Stimulated activated CD4-positive, alpha-beta T cell treated with anti-CD3 and anti-CD28 coated beads, Interleukin-15, amount 100 ng/mL, for 1 hour (primary cell): Measurements from ENCODE around the gene TEKTIP1.

Source experiments
- DNase-seq, 2 donors: peaks; one replicate each; pipeline ENCODE4 v3.0.0-alpha.2; 2020; ENCODE audit warnings: low read depth in 1 of 2, low spot score in 1 of 2

Gene TEKTIP1

GRCh38 chr19:3536429-3537100, 2.4 kb upstream of the TEKTIP1 start:
- no peak for DNase-seq

- no peak for DNase-seq
Measured at GRCh38 chr19:3537101-3537437, 1.9 kb upstream of the TEKTIP1 start.

- no peak for DNase-seq
Measured at GRCh38 chr19:3537438-3538240, 1.3 kb upstream of the TEKTIP1 start.

- no peak for DNase-seq
Measured at GRCh38 chr19:3538258-3538929, 580 bp upstream of the TEKTIP1 start.

GRCh38 chr19:3539756-3540118, 763 bp downstream of the TEKTIP1 start:
- DNase-seq = no peak

GRCh38 chr19:3543150-3544057, 4.4 kb downstream of the TEKTIP1 start:
- no peak for DNase-seq

- DNase-seq = no peak
Measured at GRCh38 chr19:3544058-3544376, 5.0 kb downstream of the TEKTIP1 start.

- peak; percentile 63 to 71 for DNase-seq
Measured at GRCh38 chr19:3544742-3545668, 6.0 kb downstream of the TEKTIP1 start.

GRCh38 chr19:3545669-3546034, 6.7 kb downstream of the TEKTIP1 start:
- no peak for DNase-seq

- DNase-seq = no peak
Measured at GRCh38 chr19:3546119-3546518, 7.1 kb downstream of the TEKTIP1 start.

- DNase-seq = no peak
Measured at GRCh38 chr19:3547301-3547731, 8.3 kb downstream of the TEKTIP1 start.

- DNase-seq = no peak
Measured at GRCh38 chr19:3547767-3548282, 8.9 kb downstream of the TEKTIP1 start.

GRCh38 chr19:3548606-3549005, 9.6 kb downstream of the TEKTIP1 start:
- no peak for DNase-seq

GRCh38 chr19:3549816-3550215, 10.8 kb downstream of the TEKTIP1 start:
- DNase-seq = no peak

GRCh38 chr19:3550947-3551791, 12.2 kb downstream of the TEKTIP1 start:
- DNase-seq = no peak

GRCh38 chr19:3551792-3552095, 12.8 kb downstream of the TEKTIP1 start:
- no peak for DNase-seq

GRCh38 chr19:3554254-3555083, 15.5 kb downstream of the TEKTIP1 start:
- DNase-seq = no peak

- DNase-seq = no peak
Measured at GRCh38 chr19:3555653-3556422, 16.9 kb downstream of the TEKTIP1 start.
